ENCODE measurements around the gene CD52. TPM values are rescaled to one million over a fixed set of nuclear protein-coding genes. Genes with fewer than 3 reads are reported as not detected.

CD52 gene
- total and polyA plus RNA-seq, 2 of the 4 experiments (the other 2 are of a cell fraction) = 1.6 TPM; not detected in 1

DNA sequence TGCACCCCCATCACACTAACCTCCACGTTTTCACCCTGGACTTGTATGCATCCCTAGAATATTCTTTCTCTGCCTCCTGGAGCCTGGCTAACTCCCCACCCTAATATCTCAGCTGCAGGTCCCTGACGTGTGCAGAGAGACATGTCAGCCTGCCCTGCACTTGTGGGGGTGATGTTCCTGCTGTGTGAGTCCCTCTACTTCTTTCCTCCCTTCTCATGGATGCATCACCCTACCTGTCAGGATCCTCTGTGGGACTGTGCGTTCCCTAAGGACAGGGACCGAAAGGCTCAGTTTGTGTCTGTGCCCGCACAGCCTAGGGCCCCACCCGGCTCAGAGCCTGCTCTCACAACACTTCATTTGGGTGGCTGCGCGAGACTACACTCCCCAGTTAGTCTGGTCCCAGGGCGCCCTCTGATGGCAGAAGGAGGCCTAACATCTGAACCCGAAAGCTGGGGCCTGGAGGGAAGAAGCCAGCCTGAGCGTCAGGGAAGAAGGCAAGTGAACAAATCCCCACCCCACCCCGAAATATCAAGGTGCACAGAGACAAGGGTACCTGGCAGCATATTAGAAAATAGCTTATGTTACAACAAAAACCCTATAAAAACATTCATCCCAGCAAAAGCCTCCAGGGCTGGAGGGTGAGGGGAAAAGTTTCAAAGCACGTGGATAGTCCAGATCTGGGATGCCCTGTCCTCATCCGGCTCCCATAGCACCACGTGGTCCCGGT is 3.7 kb downstream of the CD52 start:
- Histone ChIP-seq H3K79me1 (ENCODE audit: low read depth in 1 of 2, low read length in 2 of 2) (no peaks in the 10 kb centered on the region), H4K20me1 (ENCODE audit: insufficient read depth, low read length) (no peaks in the 10 kb centered on the region), H4K5ac (ENCODE audit: low read depth, low read length) (peak overlapping the region; percentile 96), H3K4me2 (ENCODE audit: low read depth, low read length) (peak overlapping the region; percentile 62), H3K18ac (ENCODE audit: low read depth, low read length) (peak overlapping the region; percentile 58), H3K27me3 (ENCODE audit: control insufficient read depth, insufficient read depth, low read length) (peaks cover 9% of the 10 kb centered on the region), H3K9me1 (ENCODE audit: insufficient read depth, low read length) (no peaks in the 10 kb centered on the region), H3K4me1 (ENCODE audit: control insufficient read depth, insufficient read depth, low read length) (peaks cover 3% of the 10 kb centered on the region), H3K9me3 (ENCODE audit: control insufficient read depth, insufficient read depth, low read length) (no peaks in the 10 kb centered on the region), H2BK120ac (ENCODE audit: low read depth, low read length) (peak overlapping the region; percentile 82), H2BK5ac (ENCODE audit: low read depth, low read length, poor library complexity, severe bottlenecking) (peak overlapping the region; percentile 35), H3K36me3 (ENCODE audit: control insufficient read depth, insufficient read depth, low read length) (no peaks in the 10 kb centered on the region), H2BK15ac (ENCODE audit: low read depth, low read length) (peak overlapping the region; percentile 96; the same call in 2 of the 3 replicates), H2BK20ac (ENCODE audit: low read depth, low read length) (peak overlapping the region; percentile 85), H3K23ac (ENCODE audit: low read depth, low read length) (no peak overlapping the region), H3K27ac (ENCODE audit: insufficient read depth, low read length) (no peak overlapping the region), H2AK9ac (replicated peaks; ENCODE audit: low read depth, low read length, poor library complexity) (peak overlapping the region; percentile 92), H4K91ac (ENCODE audit: insufficient read depth, low read depth, low read length) (peak overlapping the region; percentile 96), H3K4ac (ENCODE audit: low read depth, low read length) (peak overlapping the region; percentile 92), H3K9ac (ENCODE audit: low read depth, low read length) (peak overlapping the region; percentile 60), H4K8ac (ENCODE audit: low read depth in 2 of 2, low read length in 2 of 2) (peak overlapping the region; percentile 92 to 99), H2AFZ (replicated peaks; ENCODE audit: low read length, poor library complexity) (peak overlapping the region; percentile 98), H3K14ac (replicated peaks; ENCODE audit: low read depth, low read length) (peak overlapping the region; percentile 77), H3K56ac (ENCODE audit: extremely low read depth, insufficient read depth, low read length) (no peak overlapping the region), H2AK5ac (ENCODE audit: low read depth, low read length) (peak overlapping the region; percentile 92), H3K4me3 (ENCODE audit: insufficient read depth, low read depth, low read length) (no peak overlapping the region)
- intact Hi-C loops (cut with micrococcal nuclease) (loop anchor here (1.0 to 2.0 kb wide), 5 partner anchors 46 to 285 kb away; partner anchors contain the start of gene ZNF593), in situ Hi-C loops (cut with MboI; ENCODE audit: low sequenced_read_pairs) (no loop called here), dilution Hi-C loops (cut with HindIII; ENCODE audit: low sequenced_read_pairs, unreplicated experiment) (no loop called here)
- 9% methylated on average over 5 of the region's 16 CpGs; no CpG with 5 or more reads in 1 of the 2 experiments for WGBS, 2 experiments (ENCODE audit: extremely low coverage in 2 of 2, insufficient read length in 1 of 2)
- peak; percentile 100 for ATAC-seq (ENCODE audit: low read depth)
- DNase-seq = peak; percentile 77
- POLR2A ChIA-PET (ENCODE audit: unreplicated experiment) = interaction anchor here (0.5 to 0.9 kb wide), 3 partner anchors 14 to 49 kb away, joined by 3 to 14 read pairs (median 6); no protein-coding TSS in a partner anchor
- CTCF ChIA-PET = interaction anchor here (0.6 to 2.8 kb wide), 8 partner anchors 11 to 178 kb away, joined by 3 to 18 read pairs (median 4); partner anchors contain the start of gene SH3BGRL3
- BruUV-seq (replicated peaks) = no TSS peak
- TF ChIP-seq FOS (IDR thresholded peaks at IDR 0.05; ENCODE audit: low read depth, low read length) = no peak
- TF ChIP-seq SMC3 (IDR thresholded peaks at IDR 0.05; ENCODE audit: low read depth, low read length) = peak; percentile 97
- TF ChIP-seq, protein P1, sequence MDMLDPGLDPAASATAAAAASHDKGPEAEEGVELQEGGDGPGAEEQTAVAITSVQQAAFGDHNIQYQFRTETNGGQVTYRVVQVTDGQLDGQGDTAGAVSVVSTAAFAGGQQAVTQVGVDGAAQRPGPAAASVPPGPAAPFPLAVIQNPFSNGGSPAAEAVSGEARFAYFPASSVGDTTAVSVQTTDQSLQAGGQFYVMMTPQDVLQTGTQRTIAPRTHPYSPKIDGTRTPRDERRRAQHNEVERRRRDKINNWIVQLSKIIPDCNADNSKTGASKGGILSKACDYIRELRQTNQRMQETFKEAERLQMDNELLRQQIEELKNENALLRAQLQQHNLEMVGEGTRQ (IDR thresholded peaks at IDR 0.05; ENCODE audit: low read depth, low read length) = no peak
- no peak for TF ChIP-seq CHD1 (IDR thresholded peaks at IDR 0.05; ENCODE audit: low read depth, low read length)
- no peak for TF ChIP-seq MXI1 (IDR thresholded peaks at IDR 0.05; ENCODE audit: borderline replicate concordance, low read depth, low read length)
- TF ChIP-seq BHLHE40 (IDR thresholded peaks at IDR 0.05; ENCODE audit: low read depth, low read length) = no peak
- TF ChIP-seq RFX5 (IDR thresholded peaks at IDR 0.05; ENCODE audit: low read depth, low read length) = no peak
- TF ChIP-seq, protein P2, sequence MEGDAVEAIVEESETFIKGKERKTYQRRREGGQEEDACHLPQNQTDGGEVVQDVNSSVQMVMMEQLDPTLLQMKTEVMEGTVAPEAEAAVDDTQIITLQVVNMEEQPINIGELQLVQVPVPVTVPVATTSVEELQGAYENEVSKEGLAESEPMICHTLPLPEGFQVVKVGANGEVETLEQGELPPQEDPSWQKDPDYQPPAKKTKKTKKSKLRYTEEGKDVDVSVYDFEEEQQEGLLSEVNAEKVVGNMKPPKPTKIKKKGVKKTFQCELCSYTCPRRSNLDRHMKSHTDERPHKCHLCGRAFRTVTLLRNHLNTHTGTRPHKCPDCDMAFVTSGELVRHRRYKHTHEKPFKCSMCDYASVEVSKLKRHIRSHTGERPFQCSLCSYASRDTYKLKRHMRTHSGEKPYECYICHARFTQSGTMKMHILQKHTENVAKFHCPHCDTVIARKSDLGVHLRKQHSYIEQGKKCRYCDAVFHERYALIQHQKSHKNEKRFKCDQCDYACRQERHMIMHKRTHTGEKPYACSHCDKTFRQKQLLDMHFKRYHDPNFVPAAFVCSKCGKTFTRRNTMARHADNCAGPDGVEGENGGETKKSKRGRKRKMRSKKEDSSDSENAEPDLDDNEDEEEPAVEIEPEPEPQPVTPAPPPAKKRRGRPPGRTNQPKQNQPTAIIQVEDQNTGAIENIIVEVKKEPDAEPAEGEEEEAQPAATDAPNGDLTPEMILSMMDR (conservative IDR thresholded peaks at IDR 0.05; ENCODE audit: low read depth, low read length) = peak; percentile 97
- peak; percentile 67; the same call in 1 of the 2 replicates for TF ChIP-seq MAZ (IDR thresholded peaks at IDR 0.05; ENCODE audit: borderline replicate concordance, low read depth, low read length)
- 0 out of 2 replicates have a peak, but pooled peaks have one; percentile 38 for TF ChIP-seq POLR2A (IDR thresholded peaks at IDR 0.05; ENCODE audit: low read depth, low read length)
- TF ChIP-seq RAD21 (IDR thresholded peaks at IDR 0.05; ENCODE audit: low read length) = peak; percentile 98
- TF ChIP-seq, protein P3, sequence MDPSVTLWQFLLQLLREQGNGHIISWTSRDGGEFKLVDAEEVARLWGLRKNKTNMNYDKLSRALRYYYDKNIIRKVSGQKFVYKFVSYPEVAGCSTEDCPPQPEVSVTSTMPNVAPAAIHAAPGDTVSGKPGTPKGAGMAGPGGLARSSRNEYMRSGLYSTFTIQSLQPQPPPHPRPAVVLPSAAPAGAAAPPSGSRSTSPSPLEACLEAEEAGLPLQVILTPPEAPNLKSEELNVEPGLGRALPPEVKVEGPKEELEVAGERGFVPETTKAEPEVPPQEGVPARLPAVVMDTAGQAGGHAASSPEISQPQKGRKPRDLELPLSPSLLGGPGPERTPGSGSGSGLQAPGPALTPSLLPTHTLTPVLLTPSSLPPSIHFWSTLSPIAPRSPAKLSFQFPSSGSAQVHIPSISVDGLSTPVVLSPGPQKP (IDR thresholded peaks at IDR 0.05; ENCODE audit: borderline replicate concordance, low read depth, low read length) = no peak
- TF ChIP-seq MAFK (IDR thresholded peaks at IDR 0.05; ENCODE audit: low read depth, low read length) = no peak
- TF ChIP-seq NFE2L2 (IDR thresholded peaks at IDR 0.05; ENCODE audit: low read depth, low read length) = no peak
